D721Med (cell line): ENCODE results near the gene OR6S1.
"Not testable (repeated sequence)": the region's sequence is repeated elsewhere in the genome, so short reads cannot be mapped to it uniquely, and the experiment has no call there.

Experiments
- DNase-seq: peaks from one replicate; pipeline ENCODE4 v3.0.0; 2011; ENCODE audit warnings: low spot score; ENCODE audit not compliant: insufficient read length
- FAIRE-seq: peaks from 2 replicates; lab custom pipeline; 2011; peaks lifted over from hg19 to GRCh38; lab: Jason Lieb, UNC
- TF ChIP-seq, protein P1 (sequence below): IDR thresholded peaks from 2 replicates; pipeline ENCODE4 v1.5.1; 2012; ENCODE audit warnings: mild to moderate bottlenecking, control low read depth; ENCODE audit not compliant: insufficient read depth; ENCODE audit errors: missing control alignments

OR6S1 gene

DNA sequence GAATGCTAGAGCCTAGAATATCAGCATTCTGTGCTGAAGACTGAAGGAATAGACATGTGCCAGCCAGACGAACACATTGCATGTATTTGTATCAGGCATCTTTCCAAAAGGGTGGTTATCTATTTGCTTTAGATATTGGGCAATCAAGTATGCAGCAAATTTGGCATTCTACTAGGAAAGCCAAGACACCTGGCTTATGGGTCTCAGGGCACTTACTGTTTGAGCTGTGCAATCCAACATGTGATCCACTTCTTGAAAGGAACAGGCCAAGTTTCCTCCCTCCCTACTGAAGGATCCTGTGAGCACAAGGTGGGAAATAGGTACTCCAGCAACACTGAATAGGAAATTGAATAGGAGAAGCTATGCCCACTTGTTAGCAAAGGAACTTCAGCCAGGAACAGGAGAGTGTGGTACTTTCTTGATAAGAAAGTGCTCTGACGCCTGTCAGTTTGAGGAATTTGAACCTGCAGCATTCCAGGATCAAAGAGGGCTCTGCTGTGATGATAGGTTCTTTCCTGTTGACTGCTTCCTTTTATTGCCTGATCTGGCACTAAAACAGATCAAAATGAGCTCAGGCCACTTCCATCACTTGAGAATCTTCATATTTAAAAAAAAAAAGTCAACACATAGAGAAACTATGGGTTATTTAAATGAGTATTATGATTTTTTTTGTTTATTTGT lies 20.6 kb downstream of the OR6S1 start:
- DNase-seq, result no peak
- no peak for FAIRE-seq
- TF ChIP-seq, protein P1, sequence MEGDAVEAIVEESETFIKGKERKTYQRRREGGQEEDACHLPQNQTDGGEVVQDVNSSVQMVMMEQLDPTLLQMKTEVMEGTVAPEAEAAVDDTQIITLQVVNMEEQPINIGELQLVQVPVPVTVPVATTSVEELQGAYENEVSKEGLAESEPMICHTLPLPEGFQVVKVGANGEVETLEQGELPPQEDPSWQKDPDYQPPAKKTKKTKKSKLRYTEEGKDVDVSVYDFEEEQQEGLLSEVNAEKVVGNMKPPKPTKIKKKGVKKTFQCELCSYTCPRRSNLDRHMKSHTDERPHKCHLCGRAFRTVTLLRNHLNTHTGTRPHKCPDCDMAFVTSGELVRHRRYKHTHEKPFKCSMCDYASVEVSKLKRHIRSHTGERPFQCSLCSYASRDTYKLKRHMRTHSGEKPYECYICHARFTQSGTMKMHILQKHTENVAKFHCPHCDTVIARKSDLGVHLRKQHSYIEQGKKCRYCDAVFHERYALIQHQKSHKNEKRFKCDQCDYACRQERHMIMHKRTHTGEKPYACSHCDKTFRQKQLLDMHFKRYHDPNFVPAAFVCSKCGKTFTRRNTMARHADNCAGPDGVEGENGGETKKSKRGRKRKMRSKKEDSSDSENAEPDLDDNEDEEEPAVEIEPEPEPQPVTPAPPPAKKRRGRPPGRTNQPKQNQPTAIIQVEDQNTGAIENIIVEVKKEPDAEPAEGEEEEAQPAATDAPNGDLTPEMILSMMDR, result no peak

GRCh38 chr14:20619688-20620087 lies 21.8 kb downstream of the OR6S1 start:
- DNase-seq, FAIRE-seq: not testable (repeated sequence)

GRCh38 chr14:20618271-20618749 lies 23.2 kb downstream of the OR6S1 start:
- DNase-seq (no peak), FAIRE-seq (no peak)
- TF ChIP-seq, protein P1, result no peak

GRCh38 chr14:20617138-20618003 lies 24.1 kb downstream of the OR6S1 start:
- no peak for DNase-seq

DNA sequence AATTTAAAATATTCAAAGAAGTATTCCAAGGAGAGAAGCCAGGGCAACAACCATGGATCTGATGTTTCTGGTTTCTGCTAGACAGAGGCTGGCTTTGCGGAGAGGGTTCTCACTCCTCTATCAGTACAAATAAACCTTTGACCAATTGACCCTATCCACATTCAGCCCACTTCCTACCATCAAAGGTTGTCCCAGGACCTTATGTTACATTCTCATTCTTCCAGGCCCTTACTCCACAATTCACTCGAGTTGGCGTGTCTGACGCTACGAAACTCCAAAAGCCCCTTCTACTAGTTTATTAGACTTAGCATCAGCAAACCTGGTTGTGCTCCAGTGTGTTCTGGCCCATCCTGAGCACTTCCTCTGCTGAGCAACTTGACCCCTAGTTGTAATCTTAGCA lies 25.5 kb downstream of the OR6S1 start:
- TF ChIP-seq, protein P1, result no peak
- FAIRE-seq (no peak), DNase-seq (no peak)

More at GRCh38 chr14:20617138-20618003, 24.1 kb downstream of the OR6S1 start:
- TF ChIP-seq, protein P1, result no peak
- FAIRE-seq, result no peak

DNA sequence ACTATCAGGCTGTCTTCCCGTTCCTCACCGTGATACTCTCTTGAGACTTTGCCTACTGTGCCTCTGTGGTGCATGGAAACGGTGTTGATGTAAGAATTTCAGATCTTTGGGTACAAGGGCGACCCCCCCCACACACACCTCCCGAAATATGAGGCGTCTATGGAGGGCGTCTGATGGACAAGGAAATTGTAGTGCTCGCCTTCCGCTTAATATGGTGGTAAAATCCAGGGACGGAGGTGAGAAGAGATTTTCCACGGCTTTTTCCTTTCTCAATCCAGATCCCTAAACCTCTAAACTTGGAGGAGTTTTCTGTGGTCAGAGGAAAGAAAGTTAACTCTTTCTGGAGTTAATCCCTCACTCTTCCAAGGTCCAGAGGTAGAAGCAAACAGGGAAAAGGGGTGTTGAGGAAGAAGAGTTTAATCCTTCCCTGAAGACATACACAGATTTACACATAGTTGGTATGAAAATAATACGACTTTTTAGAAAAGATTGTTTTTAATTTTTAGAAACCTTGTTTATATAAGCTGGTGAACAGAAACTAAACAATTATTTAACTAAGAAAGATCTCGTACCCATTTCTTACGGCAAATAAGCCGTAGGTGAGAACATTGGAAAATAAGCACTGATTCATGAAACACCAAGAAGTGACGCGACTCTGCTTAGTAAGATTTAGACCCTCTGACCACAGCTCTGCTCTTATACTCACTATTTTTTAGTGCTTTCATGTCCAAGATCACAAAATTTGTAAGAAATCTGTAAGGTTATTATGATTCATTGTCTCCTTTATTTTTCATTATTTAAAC lies 27.3 kb downstream of the OR6S1 start:
- DNase-seq, result no peak
- FAIRE-seq, result no peak
- TF ChIP-seq, protein P1, result no peak
